ENCODE data around the gene TPRKB.
A peak's percentile ranks its signal among the peaks of the same experiment; 100 is the strongest.
"Not testable (repeated sequence)": the region's sequence is repeated elsewhere in the genome, so short reads cannot be mapped to it uniquely, and the experiment has no call there.

TPRKB gene

DNA sequence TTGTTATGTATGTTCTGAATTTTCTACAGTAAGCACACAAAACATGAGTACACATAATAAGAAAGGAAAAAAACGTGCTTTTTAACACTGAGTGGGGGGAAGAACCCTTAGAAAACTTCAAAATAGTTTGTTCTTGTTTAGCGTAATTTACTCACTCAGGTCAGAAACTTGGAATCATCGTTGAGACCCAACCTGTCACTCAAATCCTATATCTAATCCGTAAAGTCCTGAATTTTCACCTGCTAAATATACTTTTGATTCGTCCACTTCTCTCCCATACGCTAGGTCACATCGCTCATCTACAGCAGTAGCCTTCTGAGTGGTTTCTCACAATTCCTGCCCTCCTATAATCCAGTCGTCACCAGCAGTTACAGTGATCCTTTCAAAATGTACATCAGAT, 767 bp downstream of the TPRKB start:
- DNase-seq: no peak

DNA sequence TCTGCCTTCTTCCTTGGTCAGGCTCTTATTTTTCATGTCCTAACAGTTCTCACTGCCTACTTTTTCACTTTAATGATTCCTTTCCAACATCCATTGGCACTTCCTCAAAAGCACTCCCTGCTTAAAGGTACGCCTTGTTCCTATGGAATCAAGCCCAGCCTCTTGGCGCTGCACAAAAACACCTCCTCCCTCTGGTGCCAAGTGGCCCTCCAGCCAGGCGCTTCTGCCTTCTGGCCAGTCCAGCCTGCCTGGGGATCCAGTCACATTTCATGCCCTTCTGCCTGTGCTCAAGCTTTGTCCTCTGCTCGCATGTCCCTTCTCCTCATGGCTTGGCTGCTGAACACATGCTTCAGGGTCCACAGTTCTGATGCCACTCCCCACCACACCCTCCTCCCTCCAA, 6.3 kb downstream of the TPRKB start:
- DNase-seq: no peak

DNA sequence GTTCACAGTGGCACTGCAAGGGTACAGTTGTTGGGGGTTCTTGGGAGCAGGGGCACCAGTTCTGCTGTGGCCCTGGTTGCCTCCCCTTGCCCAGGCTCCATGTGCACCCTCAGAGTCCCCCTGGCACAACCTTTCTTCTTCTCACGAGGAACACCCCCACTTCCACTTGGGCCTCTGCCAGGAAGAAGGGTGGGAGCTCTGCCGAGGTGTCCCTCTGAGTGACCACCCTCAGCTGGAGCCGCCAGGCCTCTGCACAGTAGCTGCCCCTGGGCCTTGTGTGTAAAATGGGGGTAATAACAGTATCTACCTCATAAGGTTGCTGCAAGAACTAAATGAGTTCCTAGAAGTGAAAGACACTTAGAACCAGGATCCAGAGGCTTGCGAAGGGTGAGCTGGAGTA, 8.4 kb downstream of the TPRKB start:
- DNase-seq: no peak

DNA sequence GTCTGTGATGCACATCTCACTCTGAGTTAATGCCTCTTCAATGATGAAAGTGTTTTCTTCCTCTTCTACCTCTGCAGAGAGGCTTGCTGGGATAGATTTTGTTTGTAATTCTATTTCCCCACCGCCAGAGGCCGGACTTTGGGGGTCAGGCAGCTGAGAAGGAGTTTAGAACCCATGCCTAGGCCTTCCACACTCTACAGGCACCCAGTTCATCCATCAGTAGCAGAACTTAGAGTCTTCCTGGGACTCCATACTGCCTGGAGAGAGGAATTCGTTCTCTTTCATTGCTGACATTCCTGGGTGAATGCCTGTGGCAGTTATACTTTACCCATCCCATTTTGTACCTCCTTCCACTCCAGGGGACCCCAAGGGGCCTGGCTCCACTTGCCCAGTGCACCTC, 9.1 kb downstream of the TPRKB start:
- no peak for DNase-seq

DNA sequence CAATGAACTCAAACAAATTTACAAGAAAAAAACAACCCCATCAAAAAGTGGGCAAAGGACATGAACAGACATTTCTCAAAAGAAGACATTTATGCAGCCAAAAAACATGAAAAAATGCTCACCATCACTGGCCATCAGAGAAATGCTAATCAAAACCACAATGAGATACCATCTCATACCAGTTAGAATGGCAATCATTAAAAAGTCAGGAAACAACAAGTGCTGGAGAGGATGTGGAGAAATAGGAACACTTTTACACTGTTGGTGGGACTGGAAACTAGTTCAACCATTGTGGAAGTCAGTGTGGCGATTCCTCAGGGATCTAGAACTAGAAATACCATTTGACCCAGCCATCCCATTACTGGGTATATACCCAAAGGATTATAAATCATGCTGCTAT, 10.5 kb downstream of the TPRKB start:
- not testable (repeated sequence) for DNase-seq

DNA sequence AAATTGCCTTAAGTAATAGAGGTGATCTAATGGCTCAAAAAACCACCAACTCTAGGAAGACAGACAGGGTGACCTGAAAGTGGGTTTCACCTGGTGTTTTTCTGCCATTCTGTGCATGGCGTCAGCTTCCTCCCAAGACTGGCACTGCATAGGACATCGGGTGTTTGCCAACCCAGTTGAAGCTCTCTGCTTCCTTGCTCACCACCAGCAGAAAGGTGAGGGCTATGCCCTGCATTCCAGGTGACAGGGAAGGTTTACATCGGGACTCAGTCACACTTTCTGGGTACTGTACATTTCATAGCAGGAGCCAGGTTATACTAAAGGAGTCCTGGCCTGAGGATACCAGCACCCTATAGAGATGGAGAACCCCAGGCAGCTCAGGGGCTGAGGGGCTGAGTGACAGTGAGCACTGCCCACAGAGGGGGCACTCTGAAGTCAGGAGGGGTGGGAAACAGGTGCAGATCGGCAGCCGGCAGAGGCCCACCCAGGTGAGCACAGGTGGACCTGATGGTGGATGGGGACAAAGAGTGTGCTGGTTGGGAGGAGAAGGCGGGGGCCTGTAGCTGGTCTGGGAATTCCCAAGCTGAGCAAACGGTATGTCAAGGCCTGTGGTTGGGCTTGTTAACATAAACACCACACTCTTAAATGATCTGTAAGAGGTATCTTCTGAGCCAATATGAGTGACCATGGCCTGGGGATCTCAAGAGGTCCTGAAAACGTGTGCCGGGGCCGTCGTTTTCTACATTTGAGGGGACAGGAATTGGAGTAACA, 18.1 kb downstream of the TPRKB start:
- no peak for DNase-seq

DNA sequence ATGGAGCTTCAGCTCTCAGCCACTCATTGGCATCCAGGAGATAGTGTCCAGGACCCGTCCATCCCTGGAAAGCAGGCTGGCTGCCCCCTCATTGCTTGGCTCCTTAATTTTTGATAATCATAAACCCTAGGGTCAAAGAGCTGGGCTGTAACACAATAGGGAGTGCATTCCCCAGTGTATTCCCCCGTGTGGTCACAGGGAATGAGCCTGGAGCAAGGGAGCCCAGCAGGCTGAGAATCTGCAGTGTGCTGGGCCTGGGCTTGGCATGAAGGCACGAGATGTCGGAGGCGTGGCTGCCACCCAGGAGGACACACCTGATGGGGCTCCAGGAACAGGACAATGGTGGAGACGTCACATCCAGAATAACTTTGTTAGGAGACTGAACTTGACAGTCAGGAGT, 18.7 kb downstream of the TPRKB start:
- no peak for DNase-seq

DNA sequence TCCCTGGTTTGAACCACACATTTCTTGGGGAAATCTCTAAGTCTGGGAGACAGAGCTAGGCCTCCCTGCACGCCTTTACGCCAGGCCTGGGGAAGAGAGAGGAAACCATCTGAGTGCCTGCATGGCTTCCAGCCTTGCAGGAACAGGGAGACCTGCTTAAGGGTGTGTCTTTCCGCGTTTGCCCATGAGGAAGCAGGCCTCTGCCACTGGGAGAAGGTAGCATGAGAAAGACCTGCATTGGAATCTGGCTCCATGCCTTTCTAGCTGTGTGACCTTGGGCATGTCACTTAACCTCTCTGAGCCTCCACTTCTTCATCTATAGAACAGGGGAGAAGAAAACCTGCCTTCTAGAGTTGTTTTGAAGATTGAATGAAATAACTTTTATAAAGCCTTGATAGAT, 19.4 kb downstream of the TPRKB start:
- not testable (repeated sequence) for DNase-seq

DNA sequence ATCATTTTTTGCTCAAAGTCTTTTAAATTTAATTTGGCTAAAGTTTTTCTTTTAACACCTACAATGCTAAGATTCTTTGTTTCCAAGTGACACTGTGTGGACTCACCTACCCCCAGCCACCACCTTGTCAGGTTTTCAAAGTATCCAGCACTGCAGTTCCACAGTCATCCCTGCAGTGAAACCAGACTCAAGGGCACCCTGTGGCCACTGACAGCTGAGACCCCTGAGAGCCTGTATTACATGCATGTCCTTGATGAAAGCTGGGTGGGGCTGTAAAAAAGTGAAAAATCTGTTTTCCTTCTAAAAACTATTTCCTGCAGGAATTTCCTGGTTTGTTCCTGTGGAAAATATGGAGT, 19.9 kb downstream of the TPRKB start:
- DNase-seq: no peak

DNA sequence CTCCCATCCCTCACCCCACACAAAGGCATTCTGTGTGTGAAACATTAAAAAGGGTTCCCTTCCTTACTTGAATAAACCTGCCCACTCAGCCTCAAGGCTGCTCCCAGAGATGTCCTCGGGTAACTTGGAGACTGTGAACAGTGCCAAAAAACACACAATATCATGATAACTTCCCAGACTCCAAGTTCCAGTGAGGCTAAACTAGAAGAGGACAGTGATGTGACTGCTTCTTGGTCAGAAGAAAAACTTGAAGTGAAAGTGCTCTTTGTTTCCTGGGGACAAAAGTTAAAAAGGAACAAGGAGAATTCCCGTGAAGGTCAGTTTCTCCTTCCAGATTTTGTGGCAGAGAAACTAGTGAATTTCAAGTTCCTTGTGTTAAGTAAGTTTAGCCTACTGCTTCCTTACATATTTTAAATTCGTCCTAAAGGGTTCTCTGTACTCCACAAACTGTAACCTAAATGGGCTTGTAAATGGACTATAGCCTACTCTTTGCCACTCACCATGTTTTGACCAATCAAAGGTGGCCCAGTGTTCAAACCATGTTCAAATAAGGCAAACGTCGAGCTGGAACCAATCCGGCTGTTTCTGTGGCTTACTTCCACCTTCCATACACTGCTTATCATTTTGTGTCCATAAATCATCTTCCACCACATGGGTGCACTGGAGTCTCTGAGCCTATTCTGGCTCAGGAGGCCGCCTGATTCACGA, 20.4 kb downstream of the TPRKB start:
- peak; percentile 42 for DNase-seq

DNA sequence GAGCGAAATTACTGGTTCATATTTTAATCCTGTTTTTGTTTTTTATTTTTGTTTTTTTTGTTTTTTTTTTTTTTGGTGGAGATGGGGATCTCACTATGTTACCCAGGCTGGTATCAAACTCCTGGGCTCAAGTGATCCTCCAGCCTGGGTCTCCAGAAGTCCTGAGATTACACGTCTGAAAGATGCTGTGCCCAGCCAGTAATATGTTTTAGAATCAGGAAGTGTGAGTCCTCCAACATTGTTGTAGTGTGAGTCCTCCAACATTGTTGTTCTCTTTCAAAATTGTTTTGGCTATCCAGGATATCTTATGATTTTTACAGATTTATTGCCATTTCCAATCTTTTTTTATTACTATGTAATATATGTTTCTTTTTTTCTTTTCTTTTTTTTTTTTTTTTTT, 23.1 kb downstream of the TPRKB start:
- DNase-seq: no peak

DNA sequence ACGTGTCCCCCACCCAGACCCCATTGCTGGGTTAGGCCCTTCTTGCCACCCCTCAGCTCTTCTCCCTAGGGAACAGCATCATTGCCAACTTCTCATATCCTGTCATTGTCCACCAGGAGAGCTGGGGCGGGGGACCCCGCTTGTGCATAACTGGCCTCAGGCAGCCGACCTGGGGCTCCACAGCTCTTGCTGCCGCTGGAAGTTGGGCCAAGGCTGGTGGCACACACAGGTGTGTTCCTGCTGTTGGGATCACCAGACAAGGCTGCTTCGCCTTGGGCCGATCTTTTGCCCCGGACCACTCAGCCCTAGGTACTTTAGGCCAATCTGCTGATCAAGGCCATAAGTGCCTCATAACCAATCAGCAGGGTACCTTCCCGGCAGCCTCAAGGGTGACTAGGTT, 28.6 kb downstream of the TPRKB start:
- no peak for DNase-seq

DNA sequence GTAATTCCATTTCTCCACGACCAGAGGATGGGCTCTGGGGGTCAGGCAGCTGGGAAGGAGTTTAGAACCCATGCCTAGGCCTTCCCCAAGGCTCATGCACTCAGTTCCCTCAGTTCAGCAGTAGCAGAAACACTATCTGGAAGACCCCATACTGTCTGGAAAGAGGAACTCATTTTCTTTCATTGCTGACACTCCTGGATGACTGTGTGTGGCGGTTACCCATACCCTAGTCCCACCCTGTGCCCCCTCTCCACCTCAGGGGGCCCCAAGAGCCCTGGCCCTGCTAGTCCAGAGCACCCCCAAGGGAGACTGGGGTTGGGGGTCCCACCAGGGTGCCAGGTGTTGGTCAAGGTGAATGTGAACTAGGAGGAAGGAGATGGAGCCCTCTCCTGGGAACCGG, 29.5 kb downstream of the TPRKB start:
- no peak for DNase-seq

DNA sequence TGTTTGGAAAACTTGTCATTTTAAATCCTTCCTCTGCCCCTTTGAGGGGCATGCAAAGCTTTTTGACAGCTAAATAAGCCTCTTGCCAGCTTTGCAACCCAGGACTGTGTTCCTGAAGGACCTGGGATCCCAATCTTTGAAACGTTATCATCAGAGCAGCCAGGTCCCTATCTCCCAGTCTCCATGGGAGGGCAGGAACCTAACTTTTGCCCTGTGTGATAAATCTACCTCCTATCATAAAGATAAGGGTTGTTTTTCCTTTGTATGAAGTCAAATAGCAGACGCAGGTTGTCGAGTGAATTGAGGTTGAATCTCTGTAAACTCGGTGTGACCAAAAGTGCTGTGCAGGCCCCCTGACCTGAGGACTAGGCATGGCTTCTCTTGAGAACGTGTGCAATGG, 30.1 kb downstream of the TPRKB start:
- DNase-seq: no peak

DNA sequence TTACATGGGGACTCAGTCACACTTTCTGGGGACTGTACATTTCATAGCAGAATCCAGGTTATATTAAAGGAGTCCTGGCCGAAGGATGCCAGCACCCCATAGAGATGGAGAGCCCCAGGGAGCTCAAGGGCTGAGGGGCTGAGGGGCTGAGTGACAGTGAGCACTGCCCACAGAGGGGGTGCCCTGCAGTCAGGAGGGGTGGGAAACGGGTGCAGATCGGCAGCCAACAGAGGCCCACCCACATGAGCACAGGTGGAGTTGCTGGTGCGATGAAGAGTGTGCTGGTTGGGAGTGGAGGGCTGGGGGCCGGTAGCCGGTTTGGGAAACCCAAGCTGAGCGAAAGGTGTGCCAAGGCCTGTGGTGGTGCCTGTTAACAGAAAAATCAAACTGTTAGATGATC, 32.1 kb downstream of the TPRKB start:
- DNase-seq: no peak

DNA sequence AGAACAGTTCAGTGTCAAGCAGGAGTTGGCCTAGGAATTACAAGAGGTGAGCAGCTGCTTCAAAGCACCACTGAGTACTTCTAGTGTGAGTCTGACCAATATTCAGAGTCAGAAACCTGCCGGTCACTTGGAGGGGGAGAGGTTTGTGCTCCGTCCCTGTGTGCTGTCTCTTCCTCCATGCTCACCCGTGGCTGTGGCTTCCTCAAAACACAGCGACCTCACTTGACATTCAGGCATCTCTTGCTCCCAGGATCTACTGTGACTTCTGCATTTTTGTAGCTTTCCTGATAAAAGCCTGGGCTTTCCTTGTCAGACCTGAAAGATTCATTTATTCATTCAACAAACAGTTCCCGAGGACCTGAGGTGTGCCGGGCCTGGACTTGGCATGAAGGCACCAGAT, 32.9 kb downstream of the TPRKB start:
- no peak for DNase-seq

DNA sequence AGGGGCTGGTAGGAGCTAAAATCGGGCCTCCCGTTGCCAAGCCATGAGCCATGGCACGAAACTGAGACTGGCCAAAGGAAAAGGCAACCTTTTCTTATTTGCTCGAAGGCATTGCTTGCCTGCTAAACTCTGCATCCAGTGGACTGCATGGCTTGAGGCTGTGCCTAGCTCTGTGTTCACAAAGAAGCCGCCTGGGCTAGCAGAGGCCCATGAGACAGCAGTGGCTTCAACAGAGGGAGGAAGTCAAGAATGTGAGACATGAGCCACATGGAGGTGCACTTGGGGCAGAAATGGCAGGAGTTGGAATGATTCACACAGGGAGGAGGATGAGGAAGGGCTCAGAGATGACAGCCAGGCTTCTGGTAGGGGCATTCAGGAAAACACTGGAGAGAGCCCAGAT, 33.5 kb downstream of the TPRKB start:
- no peak for DNase-seq

DNA sequence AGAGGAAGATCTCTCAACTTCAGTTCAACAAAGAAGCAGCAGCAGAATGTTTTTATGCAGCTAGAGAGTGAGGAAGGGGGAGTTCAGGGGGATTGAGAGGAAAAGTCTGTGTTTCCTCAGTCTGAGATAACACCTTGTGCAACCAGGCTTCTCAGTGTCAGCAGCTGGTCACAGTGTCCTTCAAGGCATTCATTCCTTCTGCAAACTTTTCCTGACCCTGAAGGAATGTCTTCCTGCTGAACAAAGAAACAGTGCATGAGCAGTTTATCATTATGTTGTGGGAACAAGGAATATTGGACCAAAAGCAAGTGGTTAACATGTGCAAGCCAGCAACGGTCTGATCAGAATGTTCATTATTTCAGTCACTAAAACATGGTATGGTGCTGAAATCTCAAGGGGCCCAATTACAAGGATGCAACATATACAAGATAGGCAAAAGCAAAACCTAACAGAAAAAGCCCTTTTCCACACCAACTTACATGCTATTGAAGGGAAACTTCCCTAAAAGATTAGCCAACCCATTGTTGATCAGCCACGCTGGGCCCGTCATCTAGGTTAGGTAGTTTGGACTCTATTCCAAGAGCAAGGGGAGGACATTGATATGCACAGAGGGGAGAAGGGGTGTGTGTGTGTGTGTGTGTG, 34.2 kb downstream of the TPRKB start:
- not testable (repeated sequence) for DNase-seq

DNA sequence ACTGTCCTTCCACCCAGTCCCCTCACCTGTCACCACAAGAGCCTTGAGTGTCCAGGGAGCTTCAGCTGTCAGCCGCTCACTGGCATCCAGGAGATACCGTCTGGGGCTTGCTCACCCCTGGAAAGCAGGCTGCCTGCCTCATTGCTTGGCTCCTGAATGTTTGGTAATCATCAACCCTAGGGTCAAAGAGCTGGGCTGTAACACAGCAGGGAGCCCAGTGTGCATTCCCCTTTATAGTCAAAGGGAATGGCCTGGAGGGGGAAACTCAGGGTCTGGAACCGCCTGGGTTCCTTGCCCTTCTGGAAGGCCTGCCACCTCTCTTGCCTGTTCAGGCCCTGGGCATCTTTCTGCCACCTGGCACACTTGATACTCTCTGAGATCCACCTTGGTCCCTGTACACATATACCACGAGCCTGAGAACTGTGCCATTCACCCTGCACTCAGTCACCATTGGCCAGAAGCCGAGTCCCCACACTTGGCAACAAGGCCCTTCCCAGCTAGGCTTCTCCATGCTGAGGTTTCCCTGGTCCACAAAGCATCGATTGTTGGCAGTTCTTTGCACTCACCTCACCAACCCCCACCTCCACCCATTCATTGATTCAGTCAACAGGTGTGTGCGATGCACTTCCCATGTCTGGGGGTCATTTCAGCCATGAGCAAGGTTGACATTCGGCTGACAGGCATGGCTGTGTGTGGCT, 35.0 kb downstream of the TPRKB start:
- no peak for DNase-seq

DNA sequence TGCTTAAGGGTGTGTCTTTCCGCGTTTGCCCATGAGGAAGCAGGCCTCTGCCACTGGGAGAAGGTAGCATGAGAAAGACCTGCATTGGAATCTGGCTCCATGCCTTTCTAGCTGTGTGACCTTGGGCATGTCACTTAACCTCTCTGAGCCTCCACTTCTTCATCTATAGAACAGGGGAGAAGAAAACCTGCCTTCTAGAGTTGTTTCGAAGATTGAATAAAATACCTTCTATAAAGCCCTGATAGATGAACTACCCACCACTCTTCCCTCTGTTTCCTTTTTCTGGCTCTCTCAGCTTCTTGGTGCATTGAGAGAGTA, 35.7 kb downstream of the TPRKB start:
- not testable (repeated sequence) for DNase-seq

DNA sequence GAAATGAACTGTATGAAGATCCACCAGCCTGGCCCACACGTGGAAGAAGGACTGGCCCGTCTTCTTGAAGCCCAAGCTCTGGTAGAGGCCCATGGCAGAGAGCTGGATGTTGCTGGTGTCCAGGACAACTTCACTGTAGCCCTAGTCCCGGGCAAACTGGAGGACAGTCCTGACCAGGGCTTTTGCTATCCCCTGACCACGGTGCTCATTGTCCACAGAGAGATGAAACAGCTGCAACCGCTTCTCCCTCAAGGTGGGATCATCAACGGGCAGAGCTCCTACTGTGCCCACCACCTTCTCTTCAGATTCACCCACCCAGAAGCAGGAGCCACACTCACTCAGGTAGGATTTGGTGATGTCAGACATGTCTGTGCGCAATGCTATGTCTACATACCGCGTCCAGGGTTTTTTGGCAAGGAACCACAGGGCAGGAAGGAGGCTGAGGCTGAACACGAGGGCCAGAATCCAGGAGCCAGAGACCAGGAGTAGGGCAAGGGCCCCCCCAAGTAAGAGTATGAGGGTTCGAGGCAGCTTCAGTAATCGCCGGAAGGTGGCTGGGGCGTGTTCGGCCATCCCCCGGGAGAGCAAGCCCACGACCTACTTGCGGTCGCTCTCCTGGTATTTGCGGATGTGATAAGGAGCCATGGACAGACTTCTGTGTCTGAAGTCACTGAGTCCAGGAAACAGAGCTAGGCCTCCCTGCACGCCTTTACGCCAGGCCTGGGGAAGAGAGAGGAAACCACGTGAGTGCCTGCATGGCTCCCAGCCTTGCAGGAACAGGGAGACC, 36.3 kb downstream of the TPRKB start:
- no peak for DNase-seq

DNA sequence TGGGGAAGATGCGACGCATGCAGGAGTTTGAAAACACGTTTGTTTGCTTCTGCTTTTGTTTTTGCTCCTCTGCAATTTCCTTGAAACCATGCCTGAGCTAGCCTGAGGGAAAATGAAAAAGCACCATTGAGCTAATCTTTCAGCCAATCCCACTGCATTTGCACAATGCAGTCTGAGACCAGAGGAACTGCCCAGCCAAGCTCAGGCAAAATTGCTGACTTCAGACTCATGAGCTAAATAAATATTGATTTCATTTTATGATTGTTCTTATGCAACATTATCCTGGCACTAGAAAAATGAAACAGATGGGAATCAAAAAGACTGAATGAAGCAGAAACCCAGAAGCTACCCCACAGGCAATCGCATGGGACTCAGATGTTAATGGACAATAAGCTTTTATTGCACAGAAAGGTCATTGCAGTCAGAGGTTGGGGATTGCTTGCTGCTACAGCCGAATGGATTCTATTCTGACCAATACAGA, 37.0 kb downstream of the TPRKB start:
- no peak for DNase-seq

DNA sequence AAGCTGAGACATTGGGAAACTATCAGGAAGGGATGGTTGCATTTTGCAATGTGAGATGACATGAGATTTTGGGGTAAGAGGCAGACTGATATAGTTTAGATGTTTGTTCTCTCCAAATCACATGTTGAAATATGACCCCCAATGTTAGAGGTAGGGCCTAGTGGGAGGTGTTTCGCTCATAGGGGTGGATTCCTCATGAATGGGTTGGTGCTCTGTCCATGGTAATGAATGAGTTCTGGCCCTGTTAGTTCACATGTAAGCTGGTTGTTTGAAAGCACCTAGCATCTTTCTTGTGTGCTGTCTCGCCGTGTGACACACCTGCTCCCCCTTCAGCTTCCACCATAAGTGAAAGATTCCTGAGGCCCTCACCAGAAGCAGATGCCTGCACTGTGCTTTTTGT, 37.7 kb downstream of the TPRKB start:
- DNase-seq: no peak
